Measurements from ENCODE around the gene METRNL.
"Not testable (repeated sequence)": the region's sequence is repeated elsewhere in the genome, so short reads cannot be mapped to it uniquely, and the experiment has no call there.

METRNL gene

GRCh38 chr17:83053021-83053681 lies 26.3 kb upstream of the METRNL start:
- no peak for DNase-seq

- DNase-seq = no peak
Observed at GRCh38 chr17:83053739-83054451, 25.5 kb upstream of the METRNL start.

GRCh38 chr17:83054518-83055125 lies 24.8 kb upstream of the METRNL start:
- DNase-seq = no peak

DNA sequence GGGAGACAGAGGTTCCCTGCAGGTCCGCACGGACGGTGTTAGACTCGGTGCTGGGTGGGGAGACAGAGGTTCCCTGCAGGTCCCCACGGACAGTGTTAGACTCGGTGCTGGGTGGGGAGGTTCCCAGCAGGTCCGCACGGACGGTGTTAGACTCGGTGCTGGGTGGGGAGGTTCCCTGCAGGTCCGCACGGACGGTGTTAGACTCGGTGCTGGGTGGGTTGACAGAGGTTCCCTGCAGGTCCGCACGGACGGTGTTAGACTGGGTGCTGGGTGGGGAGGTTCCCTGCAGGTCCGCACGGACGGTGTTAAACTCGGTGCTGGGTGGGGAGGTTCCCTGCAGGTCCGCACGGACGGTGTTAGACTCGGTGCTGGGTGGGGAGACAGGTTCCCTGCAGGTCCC lies 24.2 kb upstream of the METRNL start:
- not testable (repeated sequence) for DNase-seq

- no peak for DNase-seq
Observed at GRCh38 chr17:83055911-83056582, 23.4 kb upstream of the METRNL start.

GRCh38 chr17:83056583-83057396 lies 22.6 kb upstream of the METRNL start:
- no peak for DNase-seq

DNA sequence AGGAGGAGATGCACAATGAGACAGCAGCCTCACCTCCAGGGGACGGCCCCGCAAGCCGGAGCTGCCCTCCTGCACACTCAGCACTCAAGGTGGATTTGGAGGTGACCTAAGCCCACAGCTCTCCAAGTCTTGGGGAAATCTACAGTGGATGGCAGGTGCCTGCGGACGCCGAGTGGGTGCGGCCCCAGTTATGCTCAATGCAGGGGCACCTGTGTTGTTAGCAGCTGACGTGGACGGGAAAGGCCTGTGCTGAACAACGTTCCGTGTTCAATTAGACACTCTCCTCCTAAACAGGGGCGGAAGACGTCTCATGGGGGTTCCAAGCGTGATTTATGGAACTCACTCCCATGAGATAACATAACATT lies 22.0 kb upstream of the METRNL start:
- no peak for DNase-seq

GRCh38 chr17:83057793-83058265 lies 21.6 kb upstream of the METRNL start:
- DNase-seq = no peak

DNA sequence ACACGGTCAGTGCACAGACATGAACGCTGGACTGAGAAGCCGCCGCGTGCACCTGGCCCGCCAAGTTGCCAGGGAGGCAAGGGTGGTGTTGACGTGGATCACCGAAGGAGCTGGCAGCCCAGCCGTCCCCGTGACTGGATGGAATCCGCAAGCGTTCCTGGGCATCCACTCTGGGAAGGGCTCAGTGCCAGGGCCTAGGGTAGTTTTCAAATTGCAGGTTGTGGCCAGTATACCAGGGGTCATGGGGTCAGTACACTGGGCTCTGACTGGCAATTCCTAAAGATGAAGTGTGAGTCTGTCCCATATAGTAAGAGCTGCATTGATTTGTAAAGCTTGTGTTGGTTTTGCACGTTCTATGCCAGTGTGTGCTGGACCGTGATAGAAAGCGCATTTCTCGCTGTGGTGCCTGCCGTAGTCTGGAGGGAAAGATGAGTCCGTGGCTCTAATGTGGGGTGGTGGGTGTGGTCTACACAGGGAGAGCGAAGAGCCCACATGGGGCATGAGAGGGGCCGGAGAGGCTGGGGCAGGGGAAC lies 21.1 kb upstream of the METRNL start:
- DNase-seq = no peak

DNA sequence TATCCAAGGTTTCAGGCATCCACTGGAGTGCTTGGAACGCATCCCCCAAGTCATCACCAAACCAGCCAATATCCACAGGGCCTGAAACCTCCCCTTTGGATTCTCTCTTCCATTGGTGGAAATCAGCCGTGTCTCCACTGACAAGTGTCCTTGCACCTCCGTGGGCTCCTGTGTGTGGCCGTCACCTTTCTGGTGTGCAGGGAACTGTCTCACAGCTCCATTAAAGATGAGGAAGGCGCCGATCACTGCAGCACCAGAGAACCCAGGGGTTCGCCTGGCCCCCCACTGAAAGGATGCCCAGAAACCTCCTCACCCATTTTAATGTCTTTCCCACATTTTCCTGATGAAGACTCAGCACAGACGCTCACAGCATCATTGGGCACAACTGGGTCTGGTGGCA lies 17.8 kb upstream of the METRNL start:
- no peak for DNase-seq

DNA sequence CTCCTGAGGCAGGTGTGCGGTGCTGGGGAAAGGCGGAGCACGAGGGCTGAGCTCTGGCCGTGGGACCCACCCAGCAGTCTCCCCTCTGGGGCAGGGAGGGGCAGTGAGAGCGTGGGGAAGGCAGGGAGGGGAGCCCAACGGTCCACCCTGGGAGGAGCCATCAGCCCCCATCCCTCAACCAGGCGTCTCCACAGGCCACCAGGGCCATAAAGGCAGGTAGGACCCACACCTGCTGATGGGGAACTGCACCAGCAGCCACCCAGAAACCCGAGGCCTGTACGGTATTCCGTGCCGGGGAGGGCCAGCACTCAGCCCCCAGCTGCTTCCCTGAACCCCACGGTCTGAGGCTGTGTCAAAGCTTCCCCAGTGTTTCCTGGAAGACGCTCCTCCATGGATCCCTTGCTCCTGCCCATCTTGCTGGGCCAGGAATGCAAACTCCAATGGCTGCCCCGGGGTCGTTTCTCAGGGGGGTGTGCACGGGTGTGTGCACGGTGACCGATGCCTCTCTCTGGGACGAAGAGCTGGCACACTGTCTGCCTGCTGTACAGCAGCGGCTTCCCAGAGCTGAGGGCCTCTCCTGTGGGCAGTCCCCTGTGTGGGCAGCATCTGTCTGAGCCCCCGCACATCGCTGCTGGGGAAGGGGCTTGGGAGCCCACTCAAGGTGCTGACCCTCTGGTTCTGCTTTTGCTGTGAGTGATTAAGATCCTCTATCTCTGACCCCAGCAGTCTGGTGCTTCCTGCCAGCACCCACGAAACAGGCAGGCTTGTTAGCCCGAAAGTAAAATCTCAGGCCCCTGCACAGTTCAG lies 17.2 kb upstream of the METRNL start:
- no peak for DNase-seq

DNA sequence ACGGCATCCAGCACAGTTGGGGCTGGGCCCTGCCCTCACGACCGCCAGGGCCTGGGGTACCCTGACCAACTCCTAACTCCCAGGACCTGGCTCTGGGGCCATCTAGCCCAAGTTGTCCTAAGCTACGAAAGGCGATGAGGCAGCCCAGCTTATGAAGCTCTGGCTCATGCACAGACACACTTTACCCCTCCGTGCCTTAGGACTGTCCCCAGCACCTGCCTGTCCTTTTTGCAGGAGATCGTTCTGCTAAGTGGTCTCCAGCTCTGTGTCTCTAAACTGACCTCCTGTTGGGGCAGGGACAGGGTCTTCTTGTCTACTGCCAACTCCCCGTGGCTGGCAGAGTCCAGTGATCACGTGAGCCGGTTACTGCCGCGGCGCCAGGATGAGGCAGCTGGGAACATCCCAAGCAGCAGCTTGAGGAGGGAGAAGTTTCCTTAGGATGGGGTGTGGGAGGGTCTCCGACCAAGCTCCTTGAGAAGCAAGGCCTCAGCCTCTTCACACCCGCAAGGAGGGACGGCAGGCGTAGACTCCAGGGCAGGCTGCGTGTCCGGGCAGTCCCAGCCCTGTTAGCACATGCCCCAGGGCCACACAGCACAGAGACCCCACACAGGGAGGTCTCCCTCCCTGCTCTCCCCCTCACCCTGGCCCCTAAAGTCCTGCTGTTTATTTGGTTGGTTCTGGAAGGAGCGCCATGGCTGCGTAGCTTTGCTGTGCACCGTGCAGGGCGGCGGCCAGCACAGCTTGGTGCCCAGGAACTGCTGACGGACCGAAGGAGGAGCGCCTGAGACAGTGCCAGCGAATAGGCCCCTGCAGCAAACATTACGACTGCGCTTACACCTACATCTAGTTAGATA lies 16.4 kb upstream of the METRNL start:
- DNase-seq = no peak

- DNase-seq = no peak
Observed at GRCh38 chr17:83064021-83064731, 15.2 kb upstream of the METRNL start.

GRCh38 chr17:83064732-83065659 lies 14.4 kb upstream of the METRNL start:
- DNase-seq = no peak

DNA sequence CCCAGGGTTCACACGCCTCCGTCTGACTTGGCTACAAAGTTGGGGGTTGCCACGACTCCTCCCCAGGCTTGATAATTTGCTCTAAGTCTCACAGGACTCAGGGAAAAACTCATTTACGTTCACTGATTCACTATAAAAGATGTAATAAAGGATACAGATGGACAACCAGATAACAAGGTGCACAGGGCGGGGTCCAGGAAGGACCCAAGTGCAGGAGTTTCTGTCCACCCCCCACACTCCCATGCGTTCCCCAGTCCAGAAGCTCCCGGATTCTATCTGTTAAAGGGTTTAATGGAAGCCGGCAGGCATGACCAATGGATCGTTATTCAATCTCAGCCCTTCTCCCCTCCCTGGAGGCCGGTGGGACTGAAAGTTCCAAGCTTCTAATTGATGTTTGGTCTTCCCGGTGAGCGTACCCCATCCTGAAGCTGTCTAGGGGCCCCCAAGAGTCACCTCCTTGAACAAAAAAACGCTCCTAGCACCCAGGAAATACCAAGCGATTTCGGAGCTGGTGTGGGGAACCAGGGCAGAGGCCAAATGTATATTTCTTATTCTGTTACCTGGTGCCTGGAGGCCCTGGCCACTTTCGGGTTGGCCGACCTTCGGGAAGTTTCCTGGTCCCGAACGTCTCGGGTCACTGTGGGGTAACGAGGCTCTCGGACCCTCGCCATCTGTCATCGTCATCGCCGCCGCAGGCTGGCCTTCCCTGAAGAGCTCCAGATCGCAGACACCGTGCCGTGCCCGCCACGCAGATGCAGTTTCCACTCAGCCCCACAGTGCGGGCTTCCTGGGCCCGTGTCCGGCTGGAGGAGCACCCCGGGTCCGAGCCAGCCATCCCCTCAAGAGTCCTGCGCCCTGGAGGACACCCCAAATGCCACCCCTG lies 13.5 kb upstream of the METRNL start:
- DNase-seq = no peak

- not testable (repeated sequence) for DNase-seq
Observed at GRCh38 chr17:83066543-83066890, 12.9 kb upstream of the METRNL start.

DNA sequence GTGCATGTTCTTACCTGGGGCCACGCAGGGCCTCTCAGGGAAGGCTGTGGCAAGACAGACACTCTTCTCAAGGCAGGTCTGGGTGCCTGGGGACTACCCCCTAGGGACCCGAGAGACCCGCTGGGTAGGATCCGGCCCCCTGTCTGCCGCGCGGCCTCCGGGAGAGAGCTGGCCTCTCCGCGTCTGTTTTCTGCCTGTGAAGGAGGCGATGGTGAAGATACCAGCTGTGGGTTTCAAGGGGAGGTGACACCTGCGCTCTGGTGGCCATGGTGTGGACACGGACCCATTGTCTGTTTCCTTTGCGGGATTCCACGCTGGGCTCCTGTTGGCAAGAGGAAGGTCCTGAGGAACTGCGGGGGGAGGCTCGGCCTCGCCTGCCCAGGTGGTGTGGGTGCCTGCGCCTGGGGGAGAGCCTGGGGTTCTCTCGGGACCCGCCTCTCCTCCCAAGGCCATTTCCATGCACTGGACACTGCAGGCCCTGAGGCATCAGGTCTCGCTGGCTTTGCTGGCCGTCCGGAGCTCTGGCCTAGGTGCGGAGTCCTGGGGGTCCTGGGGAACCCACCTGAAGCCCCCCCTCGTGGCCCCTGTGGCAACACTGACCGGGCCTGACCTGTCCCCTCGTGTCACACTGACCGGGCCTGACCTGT lies 12.2 kb upstream of the METRNL start:
- no peak for DNase-seq
